Activated CD8-positive, alpha-beta memory T cell treated with anti-CD3 and anti-CD28 coated beads, Interleukin-2, amount 50 U/mL, for 4 hours (primary cell): ENCODE data around the gene ARL15.

Experiments
- DNase-seq: peaks from one replicate; pipeline ENCODE4 v3.0.0-alpha.2; 2020

Gene ARL15

DNA sequence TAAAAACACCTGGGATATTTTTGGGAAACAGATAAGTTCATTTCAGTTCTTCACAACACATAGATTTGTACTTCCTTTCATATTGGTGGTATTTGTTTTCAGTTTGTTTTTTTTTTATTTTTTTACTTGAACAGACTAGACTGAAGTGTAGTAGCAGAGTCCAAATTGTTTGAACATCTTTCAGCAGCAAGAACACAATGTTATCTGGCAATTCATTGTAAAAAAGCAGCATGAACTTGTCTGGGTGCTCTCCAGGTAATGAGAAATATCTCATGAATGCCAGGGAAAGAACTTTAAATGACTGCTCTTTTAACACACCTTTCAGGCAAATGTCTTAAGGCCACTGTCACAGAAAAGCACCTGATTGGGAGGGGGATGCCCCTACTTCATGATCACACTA lies 113.4 kb downstream of the ARL15 start:
- DNase-seq: no peak

DNA sequence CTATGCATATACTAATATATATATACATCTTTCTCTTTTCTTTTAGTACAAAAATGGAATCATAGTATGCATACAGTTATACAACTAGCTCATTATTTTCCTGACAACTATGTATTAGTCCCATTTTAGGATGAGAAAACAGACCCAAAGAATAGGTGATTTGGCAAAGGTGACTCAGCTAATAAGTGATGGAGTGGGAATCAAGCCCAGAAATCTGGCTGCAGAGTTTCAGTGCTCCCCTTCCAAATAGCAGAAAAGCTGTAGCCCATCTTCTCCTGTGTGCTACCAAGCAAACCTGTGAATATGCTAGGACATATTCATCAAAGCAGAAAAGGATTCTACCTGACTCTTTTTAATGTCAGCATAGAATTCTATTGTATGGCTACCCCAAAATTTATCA lies 114.7 kb downstream of the ARL15 start:
- no peak for DNase-seq

DNA sequence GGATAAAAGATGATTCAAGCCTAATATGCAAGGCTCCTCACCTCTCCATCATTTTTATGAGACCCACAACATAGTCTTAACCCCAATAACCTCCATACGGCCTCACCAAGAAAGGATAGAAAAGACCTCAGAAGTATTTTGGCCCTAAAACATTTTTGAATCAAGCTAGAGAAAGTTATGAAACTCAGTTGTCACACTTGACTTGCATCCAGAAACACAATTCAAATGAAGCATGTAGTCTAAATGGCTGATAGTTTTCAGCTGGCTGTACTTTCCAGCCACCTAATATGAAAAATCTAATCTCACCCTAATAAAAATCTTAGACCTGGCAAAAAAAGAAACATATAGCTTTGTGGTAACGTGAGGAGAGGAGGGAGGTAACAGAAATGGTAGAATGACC lies 116.1 kb downstream of the ARL15 start:
- DNase-seq: no peak

DNA sequence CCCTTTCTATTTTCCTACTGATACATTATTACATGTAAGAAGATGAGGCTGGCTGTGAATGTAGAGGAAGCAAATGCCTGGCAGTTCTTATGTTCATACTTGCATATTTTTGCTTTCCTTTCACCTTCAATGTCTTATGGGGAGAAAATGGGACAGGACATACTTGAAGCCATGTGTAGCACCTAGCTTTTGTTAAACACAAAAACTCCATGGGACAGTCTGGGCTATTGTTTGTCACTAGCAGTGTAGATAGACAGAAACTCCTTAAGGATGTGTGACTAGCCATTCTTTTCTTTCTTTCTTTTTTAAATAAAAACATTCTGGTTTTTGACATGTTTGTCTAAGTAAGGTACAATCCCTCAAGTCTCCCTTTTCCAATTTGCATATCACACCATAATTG lies 122.7 kb downstream of the ARL15 start:
- no peak for DNase-seq

DNA sequence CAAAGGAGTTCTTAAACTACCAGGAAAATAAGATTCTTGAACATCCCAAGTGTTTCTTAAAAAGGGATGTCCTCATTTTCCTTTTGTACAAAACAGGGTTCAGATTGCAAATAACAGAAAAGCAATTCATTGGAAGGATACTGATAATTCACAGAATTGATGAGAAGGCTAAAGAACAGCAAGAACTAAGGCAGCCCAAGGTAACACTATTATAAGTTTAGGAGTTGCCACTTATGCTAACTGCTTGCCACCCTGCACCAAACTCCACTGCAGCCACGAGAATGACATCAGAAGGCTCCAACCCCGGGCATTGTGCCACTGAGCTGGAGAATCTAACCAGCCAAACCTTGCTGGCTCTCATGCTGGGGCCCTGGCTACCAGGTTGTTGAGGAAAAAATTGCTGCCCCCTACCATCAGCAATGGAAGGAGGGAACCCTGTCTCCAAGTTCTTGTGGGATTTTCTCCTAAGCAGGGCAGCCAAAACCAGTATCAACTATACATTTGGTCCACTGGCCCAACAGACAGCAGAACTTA lies 123.4 kb downstream of the ARL15 start:
- DNase-seq: no peak

DNA sequence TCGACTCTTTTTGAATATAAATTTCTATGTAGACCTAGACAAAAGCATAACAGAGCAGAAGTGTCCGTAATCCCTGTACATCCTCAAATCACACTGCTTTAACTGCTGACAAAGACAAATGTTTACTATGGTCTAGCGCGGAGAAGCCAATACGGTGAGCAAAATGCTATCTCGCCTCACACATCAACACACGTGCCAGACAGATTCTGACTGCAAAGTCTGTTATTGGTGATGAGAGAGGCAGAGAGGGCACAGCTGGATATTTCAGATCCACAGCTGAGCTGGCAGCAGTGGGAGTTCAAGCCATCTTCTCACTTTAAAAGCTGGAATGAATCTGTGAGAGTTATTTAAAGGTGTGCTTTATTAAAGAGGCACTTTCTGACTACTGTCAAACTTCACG lies 124.3 kb downstream of the ARL15 start:
- no peak for DNase-seq

DNA sequence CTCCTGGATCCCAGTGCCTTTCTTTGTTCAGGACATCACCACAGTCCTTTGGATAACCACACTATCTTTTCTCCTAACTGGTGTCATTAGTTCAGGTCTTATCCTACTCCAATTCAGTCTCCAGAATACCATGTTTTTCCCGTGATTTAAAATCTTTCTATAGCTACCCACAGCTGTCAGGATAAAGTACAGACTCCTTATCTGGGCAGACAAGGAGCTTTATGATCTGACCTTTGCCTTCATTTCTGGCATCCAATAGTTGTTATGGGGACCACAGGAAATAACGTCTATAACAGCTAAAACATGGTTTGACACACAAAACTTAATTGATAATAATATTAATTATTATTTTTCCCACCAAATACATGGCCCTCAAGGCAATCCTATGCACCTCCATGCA lies 125.6 kb downstream of the ARL15 start:
- no peak for DNase-seq

DNA sequence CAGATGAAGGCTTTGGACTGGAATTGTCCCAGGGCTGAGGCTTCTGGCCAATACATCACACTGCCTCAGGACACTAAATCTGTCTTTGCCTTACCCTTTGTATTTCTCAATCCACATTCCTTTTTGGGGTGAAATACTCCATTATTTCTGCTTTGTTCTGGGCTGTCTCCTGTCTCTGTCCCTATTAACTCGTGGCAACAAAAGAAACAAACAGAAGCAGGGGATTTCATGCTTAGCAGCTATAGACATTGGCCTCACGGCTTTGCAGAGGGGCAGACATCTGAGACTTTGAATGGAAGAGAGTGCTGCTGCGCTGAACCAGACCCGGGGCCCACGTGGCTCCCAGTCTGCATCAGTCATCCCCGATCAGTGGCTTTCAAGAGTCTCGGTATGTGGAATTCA lies 129.7 kb downstream of the ARL15 start:
- no peak for DNase-seq

DNA sequence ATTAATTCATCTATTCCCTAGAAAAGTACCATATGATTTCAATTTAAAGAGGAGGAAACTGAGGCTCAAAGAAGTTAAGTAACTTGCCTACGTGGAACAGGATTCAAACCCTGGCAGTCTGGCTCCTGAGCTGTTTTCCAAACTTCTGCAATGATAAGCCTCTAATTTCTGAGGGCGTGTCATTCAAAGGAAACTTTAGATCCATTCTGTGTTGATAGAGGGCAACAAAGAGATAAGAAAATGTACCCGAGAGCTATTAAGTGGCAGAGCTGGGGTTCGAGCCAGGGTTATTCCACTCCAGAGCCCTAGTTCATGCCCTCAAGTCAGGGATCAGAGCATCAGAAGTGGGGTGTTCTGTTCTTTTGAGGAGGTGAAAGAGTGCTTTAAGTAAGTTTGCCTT lies 131.4 kb downstream of the ARL15 start:
- DNase-seq: no peak

DNA sequence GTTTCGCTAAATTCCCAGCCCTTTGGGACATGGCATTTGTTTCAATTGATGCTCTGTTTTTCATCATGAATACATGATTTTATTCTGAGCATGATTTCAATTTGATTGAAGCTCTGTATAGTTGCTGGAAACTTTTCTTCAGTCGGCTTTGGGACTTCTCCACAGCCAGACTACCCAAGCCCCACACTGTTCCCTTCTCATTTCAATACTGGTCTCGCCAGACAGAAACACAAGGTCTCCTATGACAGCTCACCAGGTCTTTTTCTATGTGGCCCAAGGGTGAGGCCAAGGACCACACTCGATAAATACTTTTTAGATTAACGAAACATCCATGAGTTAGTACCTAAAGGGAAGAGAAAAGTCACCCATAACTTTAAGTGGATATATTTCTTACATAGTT lies 132.2 kb downstream of the ARL15 start:
- no peak for DNase-seq

DNA sequence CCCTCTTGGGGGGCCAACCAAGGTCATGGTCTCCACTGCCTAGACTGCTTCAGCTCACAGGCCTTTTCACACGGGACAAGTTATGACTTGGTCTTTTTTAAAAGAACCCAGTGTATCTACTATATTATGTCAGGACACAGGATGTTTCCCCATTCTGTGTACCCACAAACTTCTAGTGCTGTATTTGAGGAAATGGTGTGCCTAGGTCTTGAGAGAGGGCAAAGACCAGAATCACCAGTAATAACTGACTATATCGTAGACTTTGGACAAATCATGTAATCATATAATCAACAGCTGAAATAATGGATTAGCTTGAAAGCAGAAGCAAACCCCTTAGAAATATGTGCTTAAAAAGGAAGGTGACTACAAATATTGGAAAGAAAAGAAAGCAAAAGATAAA lies 133.3 kb downstream of the ARL15 start:
- DNase-seq: no peak

DNA sequence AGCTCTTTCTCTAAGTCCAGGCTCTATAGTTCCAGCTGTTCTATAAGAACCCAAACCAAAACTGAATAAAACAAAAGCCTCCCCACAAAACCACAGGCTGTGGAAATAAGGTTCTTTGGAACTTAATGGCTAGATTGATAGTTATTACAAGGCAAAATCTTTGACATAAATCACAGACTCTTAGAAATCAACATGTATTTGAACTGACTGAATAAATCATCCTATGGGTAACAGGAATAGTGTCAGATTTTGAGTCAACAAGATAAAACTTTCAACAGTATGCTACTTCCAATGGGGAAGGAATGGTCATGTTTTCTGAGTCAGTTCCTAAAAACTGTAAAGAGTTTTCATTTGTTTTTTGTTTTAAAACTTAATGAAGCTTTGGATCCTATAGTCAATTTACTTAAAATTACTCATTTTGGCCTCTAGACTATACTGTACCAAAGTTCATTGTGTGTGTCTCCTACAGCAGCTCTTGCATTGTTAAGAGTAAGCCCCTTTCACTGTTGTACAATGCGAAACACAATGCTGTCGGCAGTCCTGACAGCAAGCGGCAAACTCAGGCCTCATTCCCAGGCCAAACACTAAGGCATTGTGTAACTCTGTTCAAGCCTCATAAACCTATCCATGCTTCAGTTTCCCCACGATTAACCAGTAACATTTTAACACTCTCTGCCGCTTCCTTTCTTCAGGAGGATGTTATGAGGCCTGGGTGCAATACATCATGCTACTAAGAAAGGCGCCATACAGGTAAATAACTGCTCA lies 134.1 kb downstream of the ARL15 start:
- no peak for DNase-seq

DNA sequence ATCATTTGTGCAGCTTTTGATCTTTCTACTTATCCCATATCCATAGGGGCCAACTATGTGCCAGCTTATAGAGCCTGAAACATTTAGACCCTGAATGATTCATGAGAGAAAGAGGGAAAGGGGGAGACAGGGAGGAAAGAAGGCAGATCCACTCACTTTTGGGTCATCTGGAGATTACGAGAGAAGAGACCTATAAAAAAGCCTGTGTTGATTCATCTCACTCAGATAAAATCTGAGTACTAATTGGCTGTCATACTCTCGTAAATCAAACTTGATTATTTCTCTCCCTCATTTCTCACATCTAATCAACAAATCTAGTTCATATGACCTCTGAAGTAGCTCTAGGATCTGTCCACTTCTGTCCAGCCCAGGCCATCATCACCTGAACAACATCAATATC lies 137.1 kb downstream of the ARL15 start:
- DNase-seq: no peak

DNA sequence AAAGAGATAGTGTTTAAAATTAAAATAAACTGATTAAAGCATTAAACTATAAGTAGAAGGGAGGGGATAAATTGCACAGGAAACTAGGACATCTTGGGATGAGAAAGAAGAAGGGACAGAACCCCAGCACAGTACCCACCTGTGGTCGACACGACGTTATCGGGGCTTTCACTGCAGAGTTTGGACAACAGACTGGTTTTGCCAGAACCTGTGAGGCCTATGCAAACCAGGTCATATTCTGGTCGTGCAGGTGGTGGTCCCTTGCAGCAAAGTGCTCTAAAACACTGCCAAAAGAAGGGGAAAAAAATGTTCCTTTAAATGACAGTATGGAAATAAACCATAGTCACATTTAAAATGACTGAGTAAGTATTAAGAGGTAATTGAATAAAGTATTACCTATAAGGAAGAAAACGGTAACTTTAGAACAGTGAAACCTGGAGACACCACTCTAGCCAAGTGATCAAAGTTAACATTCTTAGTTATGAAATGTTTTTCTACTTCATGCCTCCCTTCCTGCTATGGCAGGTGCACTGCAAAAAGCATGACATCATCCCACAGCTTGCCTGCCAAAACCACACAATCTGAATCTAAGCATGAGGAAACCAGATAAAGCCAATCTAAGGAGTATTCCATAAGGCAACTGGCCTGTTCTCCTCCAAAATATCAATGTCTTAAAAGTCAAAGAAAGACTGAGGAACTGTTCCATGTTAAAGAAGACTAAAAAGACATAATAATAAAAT lies 138.6 kb downstream of the ARL15 start:
- DNase-seq: no peak

DNA sequence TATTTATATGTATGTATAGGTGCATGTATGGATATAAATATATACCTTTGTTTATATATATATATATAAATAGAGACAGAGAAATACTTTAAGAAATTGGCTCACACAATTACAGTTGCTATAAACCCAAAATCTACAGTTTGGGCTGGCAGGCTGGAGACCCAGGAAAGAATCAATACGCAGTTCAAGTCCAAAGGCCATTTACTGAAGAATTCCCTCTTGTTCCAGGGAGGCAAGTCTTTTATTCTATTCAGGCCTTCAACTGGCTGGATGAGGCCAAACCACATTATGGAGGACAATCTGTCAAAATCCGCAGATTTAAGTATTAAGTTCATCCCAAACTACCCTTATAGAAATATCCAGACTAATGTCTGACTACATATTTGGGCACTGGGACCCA lies 144.7 kb downstream of the ARL15 start:
- no peak for DNase-seq

DNA sequence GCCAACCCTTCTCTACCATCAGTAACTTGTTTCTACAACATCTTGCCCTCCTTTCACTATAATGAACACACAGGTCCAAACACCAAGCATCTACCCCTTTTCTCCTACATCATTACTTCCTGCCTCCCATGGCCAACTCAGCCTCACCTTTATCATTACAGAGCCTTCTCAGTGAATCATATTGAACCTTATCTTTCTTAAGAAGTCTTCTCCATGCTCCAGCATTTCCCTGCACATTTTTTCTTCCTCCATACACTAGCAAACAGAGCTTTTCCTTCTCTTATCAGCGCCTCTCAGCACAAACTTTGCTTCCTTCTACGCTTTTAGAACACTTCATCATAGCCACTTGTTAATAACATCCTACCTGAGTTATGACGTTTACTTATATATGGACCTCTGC lies 148.2 kb downstream of the ARL15 start:
- DNase-seq: no peak

DNA sequence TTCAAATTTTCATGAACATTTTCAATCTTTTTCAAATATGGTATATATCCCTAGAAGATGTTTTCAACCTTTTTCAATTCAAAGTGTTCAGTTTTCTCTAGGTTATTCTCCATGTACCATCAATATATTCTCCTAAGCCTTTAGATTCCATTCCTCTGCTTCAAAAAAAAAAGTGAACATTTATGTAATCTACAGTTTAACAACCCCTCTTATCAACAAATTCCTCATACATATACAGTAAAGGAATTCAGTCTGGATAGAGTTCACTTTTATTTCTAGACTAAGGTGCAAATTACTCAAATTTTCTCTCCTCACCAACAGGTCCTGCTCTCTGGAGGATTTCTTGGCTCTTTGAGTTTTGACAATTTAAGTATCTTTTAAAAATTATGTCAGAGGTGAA lies 150.0 kb downstream of the ARL15 start:
- no peak for DNase-seq

DNA sequence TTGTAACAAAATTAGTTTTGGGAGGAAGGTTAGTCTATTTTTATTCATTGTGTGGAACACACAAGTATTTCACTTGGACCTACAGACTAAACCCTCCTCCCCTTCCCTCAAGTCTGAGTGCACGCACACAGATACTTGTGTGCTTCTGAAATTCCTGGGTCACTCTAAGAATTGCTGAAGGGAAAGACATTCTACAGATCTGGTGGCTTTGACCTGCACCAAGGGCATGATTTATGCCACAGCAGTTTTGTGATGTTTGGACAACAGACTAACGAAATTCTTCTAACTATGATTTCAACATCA lies 150.5 kb downstream of the ARL15 start:
- no peak for DNase-seq

DNA sequence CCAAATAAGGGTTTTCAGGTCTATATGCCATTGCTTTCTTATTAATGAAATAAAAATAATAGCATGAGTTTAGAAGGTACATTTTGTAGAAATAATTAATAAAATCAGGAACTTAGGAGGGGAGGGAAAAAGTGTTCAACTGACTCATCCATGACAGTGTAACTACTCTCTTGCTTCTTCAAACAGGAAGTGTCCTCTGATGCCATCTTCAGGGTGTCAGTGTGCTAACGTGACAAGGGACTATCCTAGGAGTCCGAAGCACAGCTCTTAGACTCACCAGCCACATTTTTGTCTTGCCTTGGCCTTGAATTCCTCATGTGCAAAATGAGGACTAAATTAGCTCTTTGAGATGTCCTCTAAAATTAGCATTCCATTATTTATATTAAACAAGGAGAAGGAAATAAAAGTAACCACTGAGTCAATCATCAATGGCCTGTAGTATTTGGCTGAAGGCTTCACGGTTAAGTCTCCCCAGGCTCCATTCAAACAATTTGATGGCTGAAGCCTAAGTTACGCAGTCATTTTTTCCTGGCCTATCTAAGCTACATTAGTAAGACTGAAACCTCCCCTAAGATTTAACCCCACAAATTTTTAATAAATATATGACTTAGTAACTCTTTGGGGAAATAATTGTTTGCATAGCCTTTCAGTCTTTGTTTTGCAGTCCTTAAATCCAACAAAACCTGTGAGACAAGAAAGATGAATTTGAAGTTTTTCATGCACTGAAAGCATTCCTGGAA lies 151.1 kb downstream of the ARL15 start:
- DNase-seq: no peak

DNA sequence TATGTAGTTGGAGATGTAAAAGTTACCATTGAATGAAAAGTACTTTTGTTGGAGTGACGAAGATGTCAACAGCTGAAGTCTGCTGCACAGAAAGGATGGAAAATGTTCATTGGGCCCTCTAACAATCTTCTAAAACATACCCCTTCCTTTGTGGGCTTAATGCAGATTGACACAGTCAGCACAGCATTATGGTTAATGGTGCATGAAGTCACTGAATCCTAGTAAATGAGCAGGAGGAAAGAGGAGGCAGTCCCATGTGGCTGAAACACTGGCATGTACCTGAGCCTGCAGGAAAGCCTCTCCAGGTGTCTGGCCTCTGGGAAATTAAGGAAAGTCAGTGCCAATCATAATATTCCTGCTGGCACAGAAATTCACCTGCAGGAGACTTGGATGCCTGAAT lies 153.8 kb downstream of the ARL15 start:
- no peak for DNase-seq

DNA sequence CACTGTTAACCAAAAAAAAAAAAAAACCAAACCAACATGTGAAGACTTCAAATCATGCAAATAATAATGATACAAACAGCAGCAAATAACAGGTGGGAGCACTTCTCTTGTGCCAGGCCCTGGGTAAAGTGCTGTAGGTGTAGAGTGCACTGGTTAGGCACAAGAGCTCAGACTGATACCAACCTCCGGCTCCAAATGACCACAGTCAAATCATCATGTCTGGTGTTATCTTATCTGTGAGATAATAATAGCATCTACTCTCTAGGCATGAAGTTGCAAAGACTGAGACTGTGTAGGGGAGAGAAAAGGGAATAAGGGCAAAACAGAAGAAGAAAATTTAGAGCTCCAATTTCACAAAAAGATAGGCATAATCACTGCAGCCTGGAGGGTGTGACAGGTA lies 159.5 kb downstream of the ARL15 start:
- no peak for DNase-seq

DNA sequence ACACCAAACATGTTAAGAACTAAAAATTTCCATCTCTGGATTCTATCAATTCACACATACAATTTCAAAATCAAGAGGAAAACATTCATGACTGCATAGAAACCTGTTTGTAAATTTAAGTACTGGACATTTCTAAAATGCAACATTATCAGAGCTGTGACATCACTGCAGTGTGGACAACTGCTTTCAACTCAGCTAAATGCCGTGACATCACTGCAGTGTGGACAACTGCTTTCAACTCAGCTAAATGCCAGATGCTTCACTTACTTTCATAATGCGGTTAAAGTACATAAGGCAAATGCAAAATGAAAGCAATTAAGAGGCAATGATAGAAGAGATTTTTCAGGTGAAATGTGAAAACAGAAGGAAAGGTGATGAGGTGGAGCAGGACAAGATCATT lies 161.5 kb downstream of the ARL15 start:
- DNase-seq: no peak

DNA sequence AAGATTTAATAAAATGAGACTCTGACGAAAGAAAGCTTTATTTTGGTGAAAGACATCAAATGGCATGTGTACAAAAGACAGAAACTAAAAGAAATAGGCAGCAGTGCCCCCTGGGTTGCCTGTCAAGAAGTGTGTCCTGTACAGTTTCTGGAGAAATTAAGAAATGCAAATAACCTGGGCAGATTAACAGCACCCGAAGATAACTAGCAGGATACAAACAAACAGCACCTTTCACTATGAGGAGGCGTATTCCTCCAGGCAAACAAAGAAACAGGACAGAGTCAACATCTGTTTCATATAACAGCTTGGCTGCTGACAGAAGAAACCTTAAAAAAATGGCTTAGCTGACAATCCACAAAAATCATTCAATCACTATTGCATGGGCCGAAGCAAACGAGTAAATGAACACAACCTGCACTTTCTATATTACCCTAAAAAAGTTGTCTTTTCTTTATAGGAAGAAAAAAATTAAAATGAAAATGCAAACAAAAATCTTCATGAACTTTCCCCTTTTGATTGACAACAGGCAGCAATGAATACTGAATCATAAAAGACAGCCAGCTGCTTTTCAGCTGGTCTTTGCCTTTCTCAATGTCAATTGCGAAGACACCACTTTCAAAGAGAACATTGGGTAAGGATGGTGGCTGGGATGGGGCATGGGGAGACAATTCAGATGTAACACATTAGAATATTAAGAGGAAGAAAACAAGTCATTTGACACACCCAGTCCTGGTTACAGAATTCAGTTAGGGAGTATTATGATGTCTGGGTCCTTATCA lies 162.1 kb downstream of the ARL15 start:
- DNase-seq: no peak
